ENCODE measurements around the gene ANTXR2.
"Not testable (repeated sequence)": the region's sequence is repeated elsewhere in the genome, so short reads cannot be mapped to it uniquely, and the experiment has no call there.

The ANTXR2 gene

GRCh38 chr4:80072744-80073472 is at the start of gene ANTXR2:
TSS of gene ANTXR2 (minus strand) at chr4:80073229. CDS start at chr4:80072560, 669 bp downstream.
- DNase-seq (ENCODE audit: low spot score), result peak; percentile 91

GRCh38 chr4:80121815-80122214 is 48.8 kb upstream of the ANTXR2 start:
- not testable (repeated sequence) for DNase-seq (ENCODE audit: low spot score)

GRCh38 chr4:80119620-80120019 is 46.6 kb upstream of the ANTXR2 start:
- DNase-seq (ENCODE audit: low spot score), result not testable (repeated sequence)

GRCh38 chr4:80116516-80116915 is 43.5 kb upstream of the ANTXR2 start:
- no peak for DNase-seq (ENCODE audit: low spot score)

GRCh38 chr4:80115368-80116181 is 42.5 kb upstream of the ANTXR2 start:
- DNase-seq (ENCODE audit: low spot score), result no peak

GRCh38 chr4:80114732-80115265 is 41.8 kb upstream of the ANTXR2 start:
- DNase-seq (ENCODE audit: low spot score), result no peak

- DNase-seq (ENCODE audit: low spot score), result no peak
Measured at GRCh38 chr4:80113615-80114014, 40.6 kb upstream of the ANTXR2 start.

GRCh38 chr4:80112236-80112635 is 39.2 kb upstream of the ANTXR2 start:
- no peak for DNase-seq (ENCODE audit: low spot score)

GRCh38 chr4:80111276-80111675 is 38.2 kb upstream of the ANTXR2 start:
- DNase-seq (ENCODE audit: low spot score), result no peak

GRCh38 chr4:80107374-80107773 is 34.3 kb upstream of the ANTXR2 start:
- DNase-seq (ENCODE audit: low spot score), result no peak

GRCh38 chr4:80104927-80105326 is 31.9 kb upstream of the ANTXR2 start:
- DNase-seq (ENCODE audit: low spot score), result no peak

- DNase-seq (ENCODE audit: low spot score), result no peak
Measured at GRCh38 chr4:80103629-80104028, 30.6 kb upstream of the ANTXR2 start.

- no peak for DNase-seq (ENCODE audit: low spot score)
Measured at GRCh38 chr4:80101792-80102116, 28.7 kb upstream of the ANTXR2 start.

- DNase-seq (ENCODE audit: low spot score), result no peak
Measured at GRCh38 chr4:80101071-80101791, 28.2 kb upstream of the ANTXR2 start.

GRCh38 chr4:80099671-80100070 is 26.6 kb upstream of the ANTXR2 start:
- DNase-seq (ENCODE audit: low spot score), result no peak

GRCh38 chr4:80098635-80099034 is 25.6 kb upstream of the ANTXR2 start:
- no peak for DNase-seq (ENCODE audit: low spot score)

- DNase-seq (ENCODE audit: low spot score), result no peak
Measured at GRCh38 chr4:80097400-80098177, 24.6 kb upstream of the ANTXR2 start.

GRCh38 chr4:80096175-80096850 is 23.3 kb upstream of the ANTXR2 start:
- DNase-seq (ENCODE audit: low spot score), result no peak

GRCh38 chr4:80094191-80094590 is 21.2 kb upstream of the ANTXR2 start:
- no peak for DNase-seq (ENCODE audit: low spot score)

- no peak for DNase-seq (ENCODE audit: low spot score)
Measured at GRCh38 chr4:80093563-80093962, 20.5 kb upstream of the ANTXR2 start.

GRCh38 chr4:80092847-80093246 is 19.8 kb upstream of the ANTXR2 start:
- DNase-seq (ENCODE audit: low spot score), result no peak
